Cardiac fibroblast (primary cell): ENCODE results near the gene LDB3.

Source experiments
- DNase-seq, 2 donors: peaks; one replicate each; pipeline versions ENCODE4 v3.0.0 to v3.0.0-alpha.2; 2010; ENCODE audit warnings: low read depth in 2 of 2
- H3K4me3 ChIP-seq, 2 donors: replicated peaks in 1 of 2; 1 replicate in 1 of 2; 2 replicates in 1 of 2; pipeline ENCODE4 v1.5.1; 2011; ENCODE audit warnings: low read depth in 2 of 2, low read length in 2 of 2, mild to moderate bottlenecking in 2 of 2, moderate library complexity in 1 of 2
- CTCF ChIP-seq: IDR thresholded peaks from one replicate; pipeline ENCODE4 v1.5.1; 2011; ENCODE audit warnings: low read depth, mild to moderate bottlenecking, low read length, inconsistent platforms

LDB3 gene

DNA sequence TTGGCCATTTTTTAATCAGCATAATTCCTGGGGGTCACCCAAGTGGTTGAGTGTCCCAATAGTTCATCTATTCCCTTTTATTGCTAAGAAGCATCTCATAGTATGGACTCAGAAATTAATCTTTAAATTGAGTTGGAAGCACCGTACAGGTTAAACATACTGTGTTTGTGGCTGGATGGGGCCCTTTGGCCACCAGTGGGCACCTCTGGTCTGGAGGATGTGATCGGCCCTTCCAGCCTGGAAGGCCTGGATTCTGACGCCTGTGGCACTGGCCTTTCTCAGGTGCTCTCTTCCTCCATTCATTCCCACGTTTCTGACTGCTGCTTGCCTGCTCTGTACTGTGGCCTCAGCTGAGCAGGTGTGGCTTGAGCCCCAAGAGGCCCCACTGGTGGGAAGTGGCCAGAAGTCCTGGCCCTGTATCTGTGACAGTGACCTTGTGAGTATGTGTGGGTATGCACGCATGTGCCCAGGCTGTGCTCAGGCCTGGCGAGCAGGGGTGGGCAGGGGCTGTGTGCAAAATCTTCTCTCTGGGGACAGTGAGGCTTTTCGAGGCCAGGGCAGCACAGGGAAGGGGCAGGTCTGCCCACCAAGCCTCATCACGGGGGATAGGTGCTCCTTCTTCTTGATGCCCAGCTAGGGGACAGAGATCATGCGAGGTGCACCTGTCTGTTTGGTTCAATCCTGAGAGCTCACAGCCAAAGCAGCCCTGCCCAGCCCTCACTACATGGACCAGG, 30.1 kb downstream of the LDB3 start:
- TF ChIP-seq CTCF: peak; percentile 10
- no peak for DNase-seq
- no peak overlapping the region for H3K4me3 ChIP-seq

GRCh38 chr10:86699125-86699524, 30.8 kb downstream of the LDB3 start:
- no peak for DNase-seq
- H3K4me3 ChIP-seq: no peak overlapping the region
- TF ChIP-seq CTCF: no peak

GRCh38 chr10:86699541-86699940, 31.2 kb downstream of the LDB3 start:
- TF ChIP-seq CTCF: no peak
- H3K4me3 ChIP-seq: no peak overlapping the region
- DNase-seq: no peak

DNA sequence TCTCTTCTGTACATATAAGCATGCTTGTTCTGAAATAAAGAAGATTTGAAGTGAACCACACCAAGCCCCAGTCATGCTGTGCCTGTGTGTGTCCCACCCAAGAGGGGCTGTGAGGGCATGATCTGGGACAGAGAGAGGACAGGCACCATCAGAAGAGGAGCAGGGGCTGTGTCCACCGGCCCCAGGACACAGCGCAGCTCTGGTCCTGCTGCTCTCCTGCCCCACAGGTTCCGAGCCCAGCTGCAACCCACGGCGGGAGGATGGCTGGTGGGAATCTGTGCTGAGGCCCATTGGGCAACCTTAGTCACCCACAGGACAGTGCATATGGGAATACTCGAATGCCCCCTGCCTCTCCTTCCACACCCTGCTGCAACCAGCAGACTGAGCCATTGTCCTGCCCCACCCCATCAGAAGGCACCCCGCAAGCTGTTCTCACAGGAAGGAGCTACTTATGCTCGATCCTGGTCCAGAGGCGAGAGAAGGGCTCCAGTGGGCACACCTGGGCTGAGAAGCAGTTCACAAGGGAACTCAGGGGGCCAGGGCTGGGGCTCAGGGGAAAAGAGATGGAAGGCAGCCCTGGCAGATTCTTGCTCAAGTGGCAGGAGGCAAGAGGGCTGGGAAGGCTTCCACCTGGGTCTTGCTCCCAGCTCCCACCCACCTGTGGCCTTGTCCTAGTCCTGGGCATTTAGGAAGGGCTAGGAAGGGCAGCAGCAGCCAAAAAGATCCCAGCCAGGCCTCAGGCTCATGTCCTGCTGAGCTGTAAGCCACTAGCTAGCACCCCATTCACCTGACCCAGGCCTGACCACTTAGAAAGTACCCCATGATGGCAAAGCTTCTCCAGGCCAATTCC, 31.9 kb downstream of the LDB3 start:
- no peak overlapping the region for H3K4me3 ChIP-seq
- TF ChIP-seq CTCF: no peak
- DNase-seq: no peak

GRCh38 chr10:86700851-86701617, 32.7 kb downstream of the LDB3 start:
- no peak for TF ChIP-seq CTCF
- H3K4me3 ChIP-seq: no peak overlapping the region
- no peak for DNase-seq

GRCh38 chr10:86703176-86703575, 34.9 kb downstream of the LDB3 start:
- no peak for TF ChIP-seq CTCF
- no peak overlapping the region for H3K4me3 ChIP-seq
- DNase-seq: no peak
